ENCODE results near the gene WDR54. TPM values are rescaled to one million over a fixed set of nuclear protein-coding genes. Genes with fewer than 3 reads are reported as not detected.

Gene WDR54
- total and polyA plus RNA-seq, 2 donors = 32.5 to 35.6 TPM

DNA sequence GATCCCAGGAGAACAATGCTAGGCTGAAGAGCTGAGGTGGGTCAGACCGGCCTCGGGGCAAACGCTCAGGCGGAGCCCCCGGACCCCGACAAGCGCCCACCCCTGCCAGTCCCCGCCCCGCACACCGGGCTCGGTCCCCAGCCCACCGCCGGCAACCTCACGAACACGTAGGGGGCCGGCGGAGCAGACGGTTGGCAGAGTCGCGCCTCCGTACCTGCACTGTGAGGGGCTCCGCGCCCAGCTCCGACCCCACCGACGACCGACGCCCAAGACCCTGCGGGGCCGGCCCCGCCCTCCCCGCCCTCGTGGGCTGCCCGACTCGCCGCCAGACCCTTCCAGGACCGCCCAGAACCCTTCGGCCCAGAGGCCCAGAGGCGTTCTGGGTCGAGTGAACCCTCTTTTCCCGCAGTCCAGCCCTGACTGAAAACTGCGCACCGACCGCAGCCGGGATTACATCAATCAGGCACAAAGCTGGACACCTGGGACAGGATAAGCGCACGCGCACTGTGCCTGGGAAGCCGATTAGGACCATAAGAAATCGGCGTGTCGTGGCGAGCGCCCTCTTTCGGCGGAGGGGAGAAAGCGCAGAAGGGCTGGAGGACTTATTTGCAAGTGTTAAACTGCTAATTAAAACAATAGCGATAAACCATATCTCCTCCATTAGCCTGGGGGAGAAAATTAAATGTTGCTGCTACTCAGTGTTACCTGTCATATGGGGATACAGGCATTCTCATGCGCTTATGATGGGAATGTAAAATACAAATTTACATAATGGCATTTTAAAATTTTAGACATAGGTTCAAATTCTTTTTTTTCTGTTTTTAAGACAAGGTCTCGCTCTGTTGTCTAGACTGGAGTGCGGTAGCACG lies 29.7 kb upstream of the WDR54 start:
- Histone ChIP-seq H3K27me3 (ENCODE audit: control insufficient read depth in 2 of 2, insufficient read depth in 1 of 2, low read length in 1 of 2) (peaks cover 0 to 2% of the 10 kb centered on the region in 2 donors), H3K9me3 (ENCODE audit: control insufficient read depth in 2 of 2, insufficient read depth in 1 of 2, low read length in 1 of 2) (no peaks in the 10 kb centered on the region), H3K4me1 (ENCODE audit: control insufficient read depth in 2 of 2, insufficient read depth in 2 of 2, low read length in 2 of 2) (peaks cover 8 to 9% of the 10 kb centered on the region in 2 donors), H3K36me3 (ENCODE audit: control insufficient read depth in 2 of 2, insufficient read depth in 2 of 2, low read length in 1 of 2) (no peaks in the 10 kb centered on the region), H3K27ac (ENCODE audit: low read depth in 1 of 2, low read length in 1 of 2) (peak overlapping the region; percentile 64 to 82), H3K4me3 (ENCODE audit: low read length in 2 of 2) (peak overlapping the region; percentile 83 to 84)
- peak; percentile 83 to 97 (median 90) for DNase-seq (ENCODE audit: low read depth in 6 of 9, low spot score in 9 of 9)
- 2% methylated on average over 62 of the region's 62 CpGs for WGBS

DNA sequence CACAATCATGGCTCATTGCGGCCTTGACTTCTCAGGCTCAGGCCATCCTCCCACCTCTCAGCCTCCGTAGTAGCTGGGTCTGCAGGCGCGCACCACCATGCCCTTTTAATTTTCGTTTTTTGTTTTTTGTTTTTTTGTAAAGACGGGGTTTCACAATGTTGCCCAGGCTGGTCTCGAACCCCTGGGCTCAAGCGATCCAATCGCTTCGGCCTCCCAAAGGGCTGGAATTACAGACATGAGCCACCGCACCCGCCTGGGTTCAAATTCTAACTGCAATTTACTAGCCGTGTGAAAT lies 29.1 kb upstream of the WDR54 start:
- peaks cover 0 to 2% of the 10 kb centered on the region in 2 donors for H3K27me3 ChIP-seq (ENCODE audit: control insufficient read depth in 2 of 2, insufficient read depth in 1 of 2, low read length in 1 of 2)
- 87% methylated on average over 13 of the region's 13 CpGs for WGBS
- H3K9me3 ChIP-seq (ENCODE audit: control insufficient read depth in 2 of 2, insufficient read depth in 1 of 2, low read length in 1 of 2) = no peaks in the 10 kb centered on the region
- DNase-seq (ENCODE audit: low read depth in 6 of 9, low spot score in 9 of 9) = no peak
- no peak overlapping the region for H3K4me3 ChIP-seq (ENCODE audit: low read length in 2 of 2)
- no peaks in the 10 kb centered on the region for H3K36me3 ChIP-seq (ENCODE audit: control insufficient read depth in 2 of 2, insufficient read depth in 2 of 2, low read length in 1 of 2)
- H3K27ac ChIP-seq (ENCODE audit: low read depth in 1 of 2, low read length in 1 of 2) = no peak overlapping the region
- H3K4me1 ChIP-seq (ENCODE audit: control insufficient read depth in 2 of 2, insufficient read depth in 2 of 2, low read length in 2 of 2) = peaks cover 8 to 9% of the 10 kb centered on the region in 2 donors

DNA sequence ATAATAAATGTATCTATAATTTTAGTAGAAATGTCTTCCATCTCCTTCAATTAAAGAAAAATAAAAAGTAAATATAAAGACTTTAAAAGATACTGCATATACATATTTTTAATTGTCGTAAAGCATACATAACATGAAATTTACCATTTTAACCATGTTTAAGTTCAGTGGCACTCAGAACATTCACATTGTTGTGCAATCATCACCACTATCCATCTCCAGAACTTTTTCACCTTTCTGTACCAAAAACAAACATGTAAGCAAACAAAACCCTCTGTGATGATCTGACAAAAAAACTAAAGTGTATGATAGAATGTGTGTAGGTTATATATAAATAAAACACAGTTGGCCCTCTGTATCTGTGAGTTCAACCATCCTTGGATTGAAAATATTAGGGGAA lies 28.0 kb upstream of the WDR54 start:
- no peak for DNase-seq (ENCODE audit: low read depth in 6 of 9, low spot score in 9 of 9)
- 99% methylated on average over 1 of the region's 1 CpG for WGBS
- Histone ChIP-seq H3K36me3 (ENCODE audit: control insufficient read depth in 2 of 2, insufficient read depth in 2 of 2, low read length in 1 of 2) (no peaks in the 10 kb centered on the region), H3K4me3 (ENCODE audit: low read length in 2 of 2) (no peak overlapping the region), H3K27ac (ENCODE audit: low read depth in 1 of 2, low read length in 1 of 2) (no peak overlapping the region), H3K9me3 (ENCODE audit: control insufficient read depth in 2 of 2, insufficient read depth in 1 of 2, low read length in 1 of 2) (no peaks in the 10 kb centered on the region), H3K4me1 (ENCODE audit: control insufficient read depth in 2 of 2, insufficient read depth in 2 of 2, low read length in 2 of 2) (peaks cover 8 to 9% of the 10 kb centered on the region in 2 donors), H3K27me3 (ENCODE audit: control insufficient read depth in 2 of 2, insufficient read depth in 1 of 2, low read length in 1 of 2) (peaks cover 0 to 2% of the 10 kb centered on the region in 2 donors)

DNA sequence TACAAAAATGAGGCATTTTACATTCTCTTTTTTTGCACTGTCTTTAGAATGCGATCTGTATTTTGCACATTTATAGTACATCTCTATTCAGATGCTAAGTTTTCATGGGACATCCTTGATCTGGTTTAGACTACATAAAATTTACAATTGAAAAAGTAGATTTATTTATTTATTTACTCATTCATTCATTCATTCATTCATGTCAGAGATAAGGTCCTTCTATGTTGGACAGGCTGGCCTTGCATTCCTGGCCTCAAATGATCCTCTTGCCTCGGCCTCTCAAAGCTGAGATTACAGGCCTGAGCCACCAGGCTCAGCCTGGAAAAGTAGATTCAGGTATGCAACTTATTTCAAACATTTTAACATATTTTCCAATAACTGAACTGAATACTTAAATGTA lies 25.4 kb upstream of the WDR54 start:
- H3K4me3 ChIP-seq (ENCODE audit: low read length in 2 of 2) = no peak overlapping the region
- no peak overlapping the region for H3K27ac ChIP-seq (ENCODE audit: low read depth in 1 of 2, low read length in 1 of 2)
- no peak for DNase-seq (ENCODE audit: low read depth in 6 of 9, low spot score in 9 of 9)
- peaks cover 1 to 2% of the 10 kb centered on the region in 2 donors for H3K4me1 ChIP-seq (ENCODE audit: control insufficient read depth in 2 of 2, insufficient read depth in 2 of 2, low read length in 2 of 2)
- 98% methylated on average over 2 of the region's 2 CpGs for WGBS
- peaks cover 0 to 2% of the 10 kb centered on the region in 2 donors for H3K27me3 ChIP-seq (ENCODE audit: control insufficient read depth in 2 of 2, insufficient read depth in 1 of 2, low read length in 1 of 2)
- H3K36me3 ChIP-seq (ENCODE audit: control insufficient read depth in 2 of 2, insufficient read depth in 2 of 2, low read length in 1 of 2) = no peaks in the 10 kb centered on the region
- no peaks in the 10 kb centered on the region for H3K9me3 ChIP-seq (ENCODE audit: control insufficient read depth in 2 of 2, insufficient read depth in 1 of 2, low read length in 1 of 2)

DNA sequence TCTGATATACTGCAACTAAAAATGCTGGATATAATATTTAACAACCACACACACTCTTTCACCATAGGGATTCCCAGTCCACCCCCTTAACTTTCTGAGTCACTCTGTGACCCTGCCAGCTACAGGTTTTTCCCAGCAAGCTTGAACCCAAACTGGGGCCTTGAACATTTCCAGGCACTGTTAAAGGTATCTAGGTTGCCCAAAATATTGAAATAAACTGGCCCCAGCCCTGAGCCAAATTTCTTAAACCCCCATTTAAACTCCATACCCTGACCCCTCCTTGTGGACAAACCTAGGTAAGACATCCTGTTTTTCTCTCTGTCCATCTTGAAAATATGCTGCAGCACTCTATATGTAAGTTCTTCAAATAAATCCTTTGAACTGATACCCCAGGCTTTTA lies 21.7 kb upstream of the WDR54 start:
- Histone ChIP-seq H3K27me3 (ENCODE audit: control insufficient read depth in 2 of 2, insufficient read depth in 1 of 2, low read length in 1 of 2) (no peaks in the 10 kb centered on the region), H3K9me3 (ENCODE audit: control insufficient read depth in 2 of 2, insufficient read depth in 1 of 2, low read length in 1 of 2) (no peaks in the 10 kb centered on the region), H3K4me3 (ENCODE audit: low read length in 2 of 2) (no peak overlapping the region), H3K4me1 (ENCODE audit: control insufficient read depth in 2 of 2, insufficient read depth in 2 of 2, low read length in 2 of 2) (no peaks in the 10 kb centered on the region), H3K27ac (ENCODE audit: low read depth in 1 of 2, low read length in 1 of 2) (no peak overlapping the region), H3K36me3 (ENCODE audit: control insufficient read depth in 2 of 2, insufficient read depth in 2 of 2, low read length in 1 of 2) (no peaks in the 10 kb centered on the region)
- DNase-seq (ENCODE audit: low read depth in 6 of 9, low spot score in 9 of 9) = peak in 2 of 9 donors; percentile 17 to 51

DNA sequence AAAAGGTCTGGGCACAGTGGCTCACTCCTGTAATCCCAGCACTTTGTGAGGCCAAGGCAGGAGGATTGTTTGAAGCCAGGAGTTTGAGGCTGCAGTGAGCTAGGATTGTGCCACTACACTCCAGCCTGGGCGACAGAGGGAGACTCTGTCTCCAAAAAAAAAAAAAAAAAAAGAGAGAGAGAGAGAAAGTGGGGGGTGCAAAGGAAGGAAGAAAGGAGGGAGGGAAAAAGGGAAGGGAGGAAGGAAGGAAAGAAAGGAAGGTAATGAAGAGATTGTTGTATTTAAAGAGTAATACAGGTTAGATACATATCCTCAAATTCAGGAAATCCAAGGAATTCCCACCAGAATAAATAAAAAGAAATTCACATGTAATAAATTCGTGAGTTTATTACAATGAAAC lies 19.6 kb upstream of the WDR54 start:
- Histone ChIP-seq H3K27ac (ENCODE audit: low read depth in 1 of 2, low read length in 1 of 2) (no peak overlapping the region), H3K36me3 (ENCODE audit: control insufficient read depth in 2 of 2, insufficient read depth in 2 of 2, low read length in 1 of 2) (no peaks in the 10 kb centered on the region), H3K9me3 (ENCODE audit: control insufficient read depth in 2 of 2, insufficient read depth in 1 of 2, low read length in 1 of 2) (no peaks in the 10 kb centered on the region), H3K4me1 (ENCODE audit: control insufficient read depth in 2 of 2, insufficient read depth in 2 of 2, low read length in 2 of 2) (no peaks in the 10 kb centered on the region), H3K27me3 (ENCODE audit: control insufficient read depth in 2 of 2, insufficient read depth in 1 of 2, low read length in 1 of 2) (peaks cover 0 to 1% of the 10 kb centered on the region in 2 donors), H3K4me3 (ENCODE audit: low read length in 2 of 2) (no peak overlapping the region)
- WGBS = 93% methylated on average over 2 of the region's 2 CpGs
- no peak for DNase-seq (ENCODE audit: low read depth in 6 of 9, low spot score in 9 of 9)

DNA sequence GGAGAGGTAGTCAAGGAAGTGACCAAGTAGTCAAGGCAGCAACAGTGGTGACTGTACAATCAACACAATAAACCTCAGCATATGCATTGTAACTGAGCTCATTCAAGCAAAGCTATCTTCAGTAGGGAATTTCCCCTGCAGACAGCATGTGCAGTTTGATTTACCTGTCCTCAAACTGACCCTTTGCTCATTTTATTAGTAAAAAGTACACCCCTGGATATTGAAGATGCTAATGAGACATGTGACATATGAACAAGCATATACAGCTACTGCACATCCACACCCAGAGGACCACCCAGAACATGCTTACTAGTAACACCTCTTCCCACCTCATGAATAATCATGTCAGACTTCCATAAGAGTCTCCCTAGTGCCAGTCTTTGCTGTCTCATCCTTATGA lies 15.5 kb upstream of the WDR54 start:
- H3K27me3 ChIP-seq (ENCODE audit: control insufficient read depth in 2 of 2, insufficient read depth in 1 of 2, low read length in 1 of 2) = peaks cover 0 to 8% of the 10 kb centered on the region in 2 donors
- H3K27ac ChIP-seq (ENCODE audit: low read depth in 1 of 2, low read length in 1 of 2) = no peak overlapping the region
- H3K36me3 ChIP-seq (ENCODE audit: control insufficient read depth in 2 of 2, insufficient read depth in 2 of 2, low read length in 1 of 2) = no peaks in the 10 kb centered on the region
- H3K4me1 ChIP-seq (ENCODE audit: control insufficient read depth in 2 of 2, insufficient read depth in 2 of 2, low read length in 2 of 2) = no peaks in the 10 kb centered on the region
- DNase-seq (ENCODE audit: low read depth in 6 of 9, low spot score in 9 of 9) = no peak
- H3K9me3 ChIP-seq (ENCODE audit: control insufficient read depth in 2 of 2, insufficient read depth in 1 of 2, low read length in 1 of 2) = no peaks in the 10 kb centered on the region
- no peak overlapping the region for H3K4me3 ChIP-seq (ENCODE audit: low read length in 2 of 2)

DNA sequence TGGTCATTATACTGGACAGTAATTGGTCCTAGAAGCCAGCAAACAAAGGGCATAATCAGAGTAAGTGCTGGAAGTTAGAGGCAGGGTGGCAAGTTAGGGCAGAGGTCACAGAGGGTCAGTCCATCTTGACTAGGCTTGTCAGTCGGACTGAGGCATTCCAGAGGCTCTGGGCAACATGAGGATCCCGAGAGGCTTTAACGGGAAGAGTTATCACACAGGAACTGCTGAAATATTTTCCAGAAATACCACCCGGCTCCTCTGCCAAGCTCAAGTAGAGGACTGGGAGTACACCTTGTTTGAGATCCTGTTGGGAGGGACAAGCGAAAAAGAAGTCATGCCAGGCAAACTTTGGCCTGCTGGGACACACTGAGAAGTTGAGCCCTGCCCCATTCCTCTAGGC lies 13.8 kb upstream of the WDR54 start:
- H3K36me3 ChIP-seq (ENCODE audit: control insufficient read depth in 2 of 2, insufficient read depth in 2 of 2, low read length in 1 of 2) = no peaks in the 10 kb centered on the region
- DNase-seq (ENCODE audit: low read depth in 6 of 9, low spot score in 9 of 9) = no peak
- no peak overlapping the region for H3K4me3 ChIP-seq (ENCODE audit: low read length in 2 of 2)
- peaks cover 0 to 13% of the 10 kb centered on the region in 2 donors for H3K27me3 ChIP-seq (ENCODE audit: control insufficient read depth in 2 of 2, insufficient read depth in 1 of 2, low read length in 1 of 2)
- H3K27ac ChIP-seq (ENCODE audit: low read depth in 1 of 2, low read length in 1 of 2) = no peak overlapping the region
- H3K4me1 ChIP-seq (ENCODE audit: control insufficient read depth in 2 of 2, insufficient read depth in 2 of 2, low read length in 2 of 2) = no peaks in the 10 kb centered on the region
- WGBS = 96% methylated on average over 5 of the region's 5 CpGs
- H3K9me3 ChIP-seq (ENCODE audit: control insufficient read depth in 2 of 2, insufficient read depth in 1 of 2, low read length in 1 of 2) = no peaks in the 10 kb centered on the region

DNA sequence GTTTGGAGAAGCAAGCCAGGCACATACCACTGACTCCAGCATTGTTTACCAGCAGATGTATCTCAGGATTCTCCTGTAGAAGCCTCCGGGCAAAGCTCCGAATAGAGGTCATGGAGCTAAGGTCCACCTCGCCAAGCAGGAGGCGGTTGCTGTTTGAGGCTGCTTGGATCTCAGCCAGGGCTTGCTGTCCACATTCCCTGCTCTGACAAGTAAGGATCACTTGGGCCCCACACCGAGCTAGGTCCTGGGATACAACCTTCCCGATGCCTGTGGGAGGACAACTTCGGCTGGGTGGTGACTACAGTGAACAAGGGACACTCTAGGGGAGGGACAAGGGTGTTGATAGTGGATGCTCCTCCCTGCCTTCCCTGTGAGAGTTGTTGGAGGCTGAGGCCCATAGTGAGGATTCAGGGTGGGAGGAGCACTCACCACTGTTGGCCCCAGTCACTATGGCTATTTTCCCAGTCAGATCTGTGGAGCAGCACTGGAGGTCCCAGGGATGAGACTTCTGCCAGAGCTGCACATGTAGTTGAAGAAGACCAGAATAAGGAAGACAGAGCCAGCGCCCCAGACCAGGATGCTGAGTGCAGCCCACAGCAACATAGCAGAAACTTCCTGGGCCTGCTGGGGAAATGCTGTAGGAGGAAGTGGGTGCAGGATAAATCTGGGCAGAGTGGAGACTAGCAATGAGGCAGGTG lies 8.4 kb upstream of the WDR54 start:
- peaks cover 0 to 39% of the 10 kb centered on the region in 2 donors for H3K4me1 ChIP-seq (ENCODE audit: control insufficient read depth in 2 of 2, insufficient read depth in 2 of 2, low read length in 2 of 2)
- no peaks in the 10 kb centered on the region for H3K36me3 ChIP-seq (ENCODE audit: control insufficient read depth in 2 of 2, insufficient read depth in 2 of 2, low read length in 1 of 2)
- H3K4me3 ChIP-seq (ENCODE audit: low read length in 2 of 2) = no peak overlapping the region
- peaks cover 7 to 55% of the 10 kb centered on the region in 2 donors for H3K27me3 ChIP-seq (ENCODE audit: control insufficient read depth in 2 of 2, insufficient read depth in 1 of 2, low read length in 1 of 2)
- WGBS = 86% methylated on average over 8 of the region's 8 CpGs
- H3K27ac ChIP-seq (ENCODE audit: low read depth in 1 of 2, low read length in 1 of 2) = no peak overlapping the region
- no peak for DNase-seq (ENCODE audit: low read depth in 6 of 9, low spot score in 9 of 9)
- H3K9me3 ChIP-seq (ENCODE audit: control insufficient read depth in 2 of 2, insufficient read depth in 1 of 2, low read length in 1 of 2) = peaks cover 0 to 7% of the 10 kb centered on the region in 2 donors

Measured in thymus (tissue), 11 donors.